A673 (cell line): Measurements from ENCODE around the gene GALNTL6.

Source experiments
- CTCF ChIP-seq: fragments of 300-800, 200-600 bp; sonication (generic); conservative IDR thresholded peaks from 2 replicates; pipeline ENCODE4 v1.5.1; 2017; ENCODE audit warnings: low read depth, mild to moderate bottlenecking, antibody characterized with exemption, low read length, moderate library complexity, mixed read lengths
- EZH2 ChIP-seq: fragments of 200-600 bp; sonication (generic); IDR thresholded peaks from 2 replicates; pipeline ENCODE4 v1.6.1; 2017; ENCODE audit warnings: borderline replicate concordance, low read depth, mild to moderate bottlenecking, mixed read lengths, antibody characterized with exemption, low read length; ENCODE audit not compliant: poor library complexity, severe bottlenecking

- TF ChIP-seq CTCF: no peak
- no peak for TF ChIP-seq EZH2
Measured at GRCh38 chr4:172938072-172938829, 1125.0 kb downstream of the GALNTL6 start.
